Mesothelial cell of epicardium (in vitro differentiated cells): ENCODE measurements around the gene PIP5KL1. TPM values are rescaled to one million over a fixed set of nuclear protein-coding genes. Genes with fewer than 3 reads are reported as not detected.

Experiments
- DNase-seq, 2 experiments: peaks; one replicate each; pipeline ENCODE4 v3.0.0; 2021; ENCODE audit warnings: low spot score in 2 of 2; ENCODE audit not compliant: unreplicated experiment in 2 of 2
- H3K27ac Mint-ChIP-seq: 2 replicates; pipeline ENCODE4 v1.8.0; 2021; ENCODE audit warnings: mixed read lengths
- H3K27me3 Mint-ChIP-seq: 2 replicates; pipeline ENCODE4 v1.8.0; 2021; ENCODE audit warnings: low read depth, mixed read lengths
- H3K36me3 Mint-ChIP-seq: 2 replicates; pipeline ENCODE4 v1.8.0; 2021; ENCODE audit warnings: mixed read lengths
- H3K4me1 Mint-ChIP-seq: 2 replicates; pipeline ENCODE4 v1.8.0; 2021; ENCODE audit warnings: mixed read lengths
- H3K4me3 Mint-ChIP-seq: 2 replicates; pipeline ENCODE4 v1.8.0; 2021; ENCODE audit warnings: mild to moderate bottlenecking, moderate library complexity, mixed read lengths
- H3K9me3 Mint-ChIP-seq: 2 replicates; pipeline ENCODE4 v1.8.0; 2021; ENCODE audit warnings: mixed read lengths
- CTCF ChIP-seq: fragments of 200-600 bp; sonication (generic); IDR thresholded peaks from one replicate; pipeline ENCODE4 v1.5.0; 2021; ENCODE audit warnings: antibody characterized with exemption; ENCODE audit not compliant: unreplicated experiment
- total RNA-seq: library from RNA; stranded (reverse); gene quantifications from 3 replicates; pipeline ENCODE4 v1.2.1, GENCODE V29; 2021

The PIP5KL1 gene
- 7.6 to 9.0 TPM (median 8.2 TPM) in 3 replicates for total RNA-seq

- H3K27ac Mint-ChIP-seq: peak within 1 kb of the TSS; percentile 39
- no peaks in the 10 kb centered on the region for H3K36me3 Mint-ChIP-seq
- DNase-seq: peak; percentile 82 to 88
- peak within 1 kb of the TSS; percentile 60 for H3K4me3 Mint-ChIP-seq
- no peak for TF ChIP-seq CTCF
- peaks cover 15% of the 10 kb centered on the region for H3K4me1 Mint-ChIP-seq
- no peaks in the 10 kb centered on the region for H3K9me3 Mint-ChIP-seq
- peaks cover 44% of the 10 kb centered on the region for H3K27me3 Mint-ChIP-seq
These were observed at the start of gene PIP5KL1 for GRCh38 chr9:127930231-127931091. Gene PIP5KL1 (minus strand): TSS chr9:127930777. CDS start chr9:127930752, 25 bp downstream.

- TF ChIP-seq CTCF: no peak
- peaks cover 49% of the 10 kb centered on the region for H3K4me1 Mint-ChIP-seq
These were observed 49.6 kb upstream of the PIP5KL1 start for GRCh38 chr9:127980060-127980705.

GRCh38 chr9:127979333-127980059 is 48.9 kb upstream of the PIP5KL1 start:
- DNase-seq: peak in 1 of 2 experiments; percentile 73
- no peak for TF ChIP-seq CTCF
- H3K4me3 Mint-ChIP-seq: peak overlapping the region; percentile 97
- no peaks in the 10 kb centered on the region for H3K9me3 Mint-ChIP-seq
- peaks cover 53% of the 10 kb centered on the region for H3K4me1 Mint-ChIP-seq
- no peaks in the 10 kb centered on the region for H3K27me3 Mint-ChIP-seq
- peak overlapping the region; percentile 97 for H3K27ac Mint-ChIP-seq
- no peaks in the 10 kb centered on the region for H3K36me3 Mint-ChIP-seq

More at GRCh38 chr9:127980060-127980705, 49.6 kb upstream of the PIP5KL1 start:
- H3K36me3 Mint-ChIP-seq: no peaks in the 10 kb centered on the region
- no peaks in the 10 kb centered on the region for H3K9me3 Mint-ChIP-seq
- no peaks in the 10 kb centered on the region for H3K27me3 Mint-ChIP-seq
- peak overlapping the region; percentile 97 for H3K4me3 Mint-ChIP-seq
- peak overlapping the region; percentile 97 for H3K27ac Mint-ChIP-seq
- peak in 1 of 2 experiments; percentile 73 for DNase-seq

GRCh38 chr9:127979015-127979332 is 48.4 kb upstream of the PIP5KL1 start:
- Mint-ChIP-seq H3K9me3 (no peaks in the 10 kb centered on the region), H3K27ac (peak overlapping the region; percentile 97), H3K36me3 (no peaks in the 10 kb centered on the region), H3K4me1 (peaks cover 57% of the 10 kb centered on the region), H3K27me3 (no peaks in the 10 kb centered on the region), H3K4me3 (peak overlapping the region; percentile 97)
- DNase-seq: no peak
- TF ChIP-seq CTCF: no peak

- peak overlapping the region; percentile 97 for H3K4me3 Mint-ChIP-seq
- DNase-seq: no peak
These were observed 47.5 kb upstream of the PIP5KL1 start for GRCh38 chr9:127977884-127978647.

More at GRCh38 chr9:127977884-127978647, 47.5 kb upstream of the PIP5KL1 start:
- Mint-ChIP-seq H3K4me1 (peaks cover 60% of the 10 kb centered on the region), H3K27me3 (no peaks in the 10 kb centered on the region), H3K36me3 (no peaks in the 10 kb centered on the region), H3K9me3 (no peaks in the 10 kb centered on the region), H3K27ac (peak overlapping the region; percentile 75)
- no peak for TF ChIP-seq CTCF
